Mammary epithelial cell (primary cell): ENCODE data around the gene YAF2.

Source experiments
- CTCF ChIP-seq, 2 donors: IDR thresholded peaks in 1 of 2; conservative IDR thresholded peaks in 1 of 2; 2 replicates each; pipeline ENCODE4 v1.5.1; 2011 to 2012; ENCODE audit warnings: inconsistent platforms in 2 of 2, low read length in 2 of 2, mild to moderate bottlenecking in 2 of 2, control low read depth in 1 of 2, low read depth in 1 of 2; ENCODE audit not compliant: insufficient read depth in 1 of 2; ENCODE audit errors: extremely low read depth in 1 of 2
- EZH2 ChIP-seq: IDR thresholded peaks from 2 replicates; pipeline ENCODE4 v1.6.1; 2012; ENCODE audit warnings: low read length, inconsistent platforms, borderline replicate concordance

DNA sequence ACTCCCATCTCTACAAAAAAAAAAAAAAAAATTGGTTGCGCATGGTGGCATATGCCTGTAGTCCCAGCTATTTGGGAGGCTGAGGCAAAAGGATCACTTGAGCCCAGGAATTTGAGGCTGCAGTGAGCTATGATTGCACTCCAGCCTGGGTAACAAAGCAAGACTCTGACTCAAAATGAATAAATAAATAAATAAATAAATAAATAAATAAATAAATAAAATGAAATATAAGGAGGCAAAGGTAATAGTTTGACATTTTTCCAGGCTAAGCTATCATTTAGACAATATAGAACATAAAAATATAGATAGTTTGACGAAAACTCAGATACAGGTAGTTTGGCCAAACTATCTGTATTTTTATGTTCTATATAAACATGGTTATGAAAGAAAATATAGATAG lies 47.4 kb upstream of the YAF2 start:
- no peak for TF ChIP-seq EZH2
- no peak for TF ChIP-seq CTCF (conservative IDR thresholded peaks at IDR 0.05 in 1 of 2, IDR thresholded peaks at IDR 0.05 in 1 of 2; ENCODE audit: extremely low read depth in 1 of 2, insufficient read depth in 1 of 2, low read depth in 1 of 2, low read length in 2 of 2)
